Medulla oblongata (tissue), 1 donor: Measurements from ENCODE around the gene KDR.

Source experiments
- DNase-seq: peaks from one replicate; pipeline ENCODE4 v3.0.0-alpha.2; 2015; ENCODE audit errors: extremely low spot score

Gene KDR

GRCh38 chr4:55029821-55030503, 95.4 kb downstream of the KDR start:
- DNase-seq: no peak

GRCh38 chr4:55029321-55029720, 96.1 kb downstream of the KDR start:
- no peak for DNase-seq
